GM21737 (cell line): Measurements from ENCODE around the gene ADAM12.

ENCODE experiments used
- ATAC-seq: cut with Tn5 transposase; IDR thresholded peaks from one replicate; pipeline ENCODE4 v1.9.1; 2021; ENCODE audit warnings: mild to moderate bottlenecking, moderate library complexity; ENCODE audit not compliant: unreplicated experiment

ADAM12 gene

DNA sequence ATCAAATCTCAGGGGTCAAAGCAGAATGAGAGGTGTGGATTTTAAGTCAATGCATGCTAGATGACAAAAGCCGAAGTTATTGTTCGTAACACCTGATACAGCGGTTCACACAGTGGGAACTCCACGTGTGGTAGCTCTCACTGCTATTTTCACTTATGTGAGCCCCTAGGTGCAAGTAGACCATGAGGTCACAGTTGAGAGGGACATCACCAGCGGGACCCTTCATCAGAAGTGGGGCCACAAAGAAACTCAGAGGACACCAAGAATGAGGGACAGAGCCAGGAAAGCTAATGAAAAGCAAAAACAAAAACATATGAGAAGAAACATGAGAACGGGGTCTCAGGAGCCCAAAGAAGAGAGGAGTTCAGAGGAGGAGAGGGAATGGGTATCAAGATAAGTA is 63.5 kb downstream of the ADAM12 start:
- no peak for ATAC-seq

DNA sequence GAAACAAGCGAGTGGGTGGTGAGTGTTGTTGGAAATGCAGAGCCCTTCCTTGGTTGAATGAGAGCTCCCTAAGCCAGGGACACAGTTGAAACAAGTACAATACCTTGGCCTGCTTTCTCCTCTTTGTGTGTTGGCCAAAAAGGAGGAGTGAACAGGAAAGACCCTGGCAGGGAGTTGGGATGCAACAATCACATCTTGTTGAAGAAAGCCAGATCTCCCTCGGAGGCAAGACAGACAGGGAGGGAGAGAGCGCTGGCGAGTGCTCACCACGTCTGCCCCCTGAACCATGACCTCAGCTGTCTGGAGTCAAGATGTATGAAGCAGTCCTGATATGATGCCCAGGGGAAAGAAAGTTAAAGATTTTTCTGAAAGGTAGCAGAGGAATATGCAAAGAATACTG is 66.8 kb downstream of the ADAM12 start:
- ATAC-seq = no peak

DNA sequence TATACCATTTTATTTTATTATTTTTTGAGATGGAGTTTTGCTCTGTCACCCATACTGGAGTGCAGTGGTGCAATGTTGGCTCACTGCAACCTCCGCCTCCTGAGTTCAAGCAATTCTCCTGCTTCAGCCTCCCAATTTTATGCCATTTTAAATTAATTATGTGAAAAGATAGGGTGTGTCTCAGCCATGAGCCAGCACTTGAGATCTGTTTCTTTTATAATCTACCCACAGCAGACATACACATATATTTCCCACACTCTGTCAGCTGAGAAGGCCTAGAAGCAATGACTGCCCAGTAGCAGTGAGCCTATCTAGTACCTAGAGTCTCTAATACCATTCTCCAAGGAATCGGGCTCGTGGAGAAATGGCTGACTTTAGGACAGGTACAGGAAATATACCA is 70.5 kb downstream of the ADAM12 start:
- ATAC-seq = no peak

DNA sequence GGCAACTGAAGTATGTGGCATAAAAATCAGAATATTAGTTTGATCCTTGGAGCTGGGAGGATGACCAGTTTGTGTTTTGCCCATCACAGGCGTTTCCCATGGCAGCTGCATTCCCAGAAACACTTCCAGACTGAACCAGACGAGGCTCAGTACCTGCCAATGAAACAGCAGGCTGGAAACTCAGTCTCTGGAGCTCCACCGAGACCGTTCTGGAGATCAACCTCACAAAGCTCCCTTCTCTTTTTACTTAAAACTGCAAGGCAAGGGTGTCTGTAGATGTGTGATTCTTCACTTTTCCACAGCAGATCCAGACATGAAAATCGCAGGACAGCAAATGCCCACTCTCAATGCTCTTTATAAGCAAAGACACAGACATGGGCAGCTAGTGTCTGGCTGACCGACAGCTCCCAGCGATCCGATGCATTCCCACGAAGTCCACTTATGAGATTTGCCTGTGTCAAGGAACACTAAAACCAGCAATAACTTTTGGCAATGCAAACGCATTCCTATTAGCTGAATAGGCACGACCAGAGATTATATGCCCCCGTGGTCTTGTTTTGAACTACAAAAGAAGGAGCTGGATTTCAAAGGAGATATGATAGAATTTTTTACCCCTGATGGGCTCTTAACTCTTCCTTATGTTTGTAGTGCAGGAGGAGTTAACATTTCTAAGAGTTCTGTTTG is 72.6 kb downstream of the ADAM12 start:
- ATAC-seq = no peak

DNA sequence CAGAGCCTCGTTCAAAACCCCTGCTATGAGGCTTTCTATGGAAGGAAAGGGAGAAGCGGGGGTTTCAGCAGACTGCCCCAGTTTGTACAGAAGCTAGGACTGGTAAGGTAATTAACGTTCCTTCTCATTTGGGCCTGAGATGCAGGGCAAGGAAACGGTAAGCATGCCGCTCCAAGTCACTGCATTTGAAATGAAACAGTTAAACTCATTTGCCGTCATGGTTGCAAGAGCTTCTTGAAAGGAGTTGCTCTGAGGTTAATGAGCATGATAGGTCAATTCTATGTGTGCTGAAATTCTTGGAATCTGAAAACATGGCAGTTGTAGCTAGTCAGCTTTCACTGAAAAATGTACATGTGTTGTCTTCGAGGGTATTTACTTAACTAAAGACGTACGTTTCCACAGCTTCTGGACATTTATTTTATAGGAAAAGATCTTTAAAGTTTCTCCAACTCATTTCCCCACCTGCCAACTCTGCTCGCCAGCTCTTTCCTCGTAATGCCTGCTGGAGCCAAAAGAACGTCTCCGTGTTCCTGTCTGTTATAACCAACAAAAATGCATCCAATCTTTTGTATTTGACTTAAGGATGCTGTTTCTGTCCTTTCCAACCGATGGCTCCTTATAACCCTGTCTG is 73.3 kb downstream of the ADAM12 start:
- ATAC-seq = no peak

DNA sequence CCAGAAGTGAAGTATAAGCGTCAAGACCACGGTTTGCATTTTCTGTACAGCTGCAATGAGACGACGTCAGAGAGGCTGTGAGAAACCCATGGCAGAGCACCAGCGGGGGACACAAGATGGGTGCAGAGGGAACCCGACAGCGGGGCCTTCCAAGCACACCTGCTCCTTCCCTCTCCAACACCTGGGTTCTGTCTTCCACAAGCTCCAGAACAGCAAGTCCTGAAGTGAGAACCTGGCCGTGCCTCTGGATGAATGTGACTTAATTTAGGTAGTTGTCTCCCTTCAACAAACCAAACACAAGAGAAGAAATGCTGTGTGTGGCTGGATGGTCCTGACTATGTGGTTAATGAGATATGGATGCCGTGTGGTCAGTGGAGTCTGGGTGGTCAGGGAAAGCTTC is 76.1 kb downstream of the ADAM12 start:
- no peak for ATAC-seq

DNA sequence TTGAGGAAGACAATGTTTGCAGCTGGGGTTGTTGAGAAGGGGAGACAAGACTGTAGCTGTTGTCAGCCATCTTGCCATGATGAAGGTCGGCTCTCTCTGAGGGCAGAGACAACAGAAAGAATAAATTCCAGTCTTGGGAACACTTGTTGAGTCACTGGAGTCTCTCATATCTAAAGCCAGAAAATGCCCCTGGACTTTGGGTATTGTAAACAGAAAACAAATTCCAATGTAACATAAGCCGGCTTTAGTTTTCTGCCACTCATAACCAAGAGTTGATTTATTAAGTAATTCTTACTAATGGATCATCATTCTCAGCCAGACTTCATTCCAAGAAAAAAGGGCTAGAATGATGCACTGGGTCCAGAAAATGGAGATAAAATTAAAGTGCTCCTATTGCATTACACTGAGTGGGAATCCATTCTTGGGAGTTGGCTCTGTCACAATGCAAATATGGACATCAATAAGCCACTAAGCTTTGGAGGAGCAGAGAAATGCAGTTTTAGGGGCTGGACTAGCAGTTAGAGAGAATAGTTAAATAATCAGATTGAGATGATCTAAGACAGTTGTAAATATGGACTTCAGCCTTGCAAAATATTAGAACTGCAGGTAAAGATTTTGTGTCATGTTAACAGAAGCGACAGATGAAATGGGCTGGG is 78.9 kb downstream of the ADAM12 start:
- no peak for ATAC-seq

DNA sequence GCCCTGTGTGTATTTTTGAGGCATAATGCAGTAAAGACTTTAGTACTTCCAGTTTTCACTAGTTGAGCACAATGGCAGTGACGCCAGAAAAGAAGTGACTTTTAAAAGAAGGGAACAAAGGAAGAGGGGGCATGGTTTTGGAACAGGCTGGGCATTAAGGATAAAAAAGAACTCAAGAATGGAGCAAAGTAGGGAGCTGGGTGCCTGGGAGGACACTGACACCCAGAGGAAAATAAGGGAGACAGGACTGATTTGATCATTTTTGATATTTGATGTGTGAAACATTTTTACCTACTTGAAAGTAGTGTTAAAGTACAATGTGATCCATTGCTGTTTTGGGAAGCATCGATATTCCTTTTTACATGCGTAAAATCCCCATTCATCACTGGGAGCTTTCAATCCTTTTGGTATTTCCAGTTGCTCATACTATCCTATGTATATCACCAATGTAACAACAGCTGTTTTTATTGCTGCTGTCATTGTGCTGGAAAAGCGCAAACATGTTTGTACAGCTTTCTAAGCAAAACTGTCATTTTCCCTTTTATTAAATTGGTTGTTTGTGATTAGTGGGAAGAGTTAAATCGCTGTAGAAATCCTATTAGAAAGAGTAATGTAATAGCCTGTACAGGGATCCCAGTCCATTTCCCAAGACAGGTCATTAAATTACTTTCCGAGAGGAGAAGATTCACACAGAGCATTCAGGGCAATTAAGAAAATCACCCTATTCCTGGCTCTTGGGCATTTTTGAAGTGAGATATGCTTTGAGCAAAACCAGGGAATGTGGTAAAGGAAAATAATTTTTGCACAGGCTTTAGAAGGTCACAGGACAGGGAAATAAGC is 85.2 kb downstream of the ADAM12 start:
- no peak for ATAC-seq

DNA sequence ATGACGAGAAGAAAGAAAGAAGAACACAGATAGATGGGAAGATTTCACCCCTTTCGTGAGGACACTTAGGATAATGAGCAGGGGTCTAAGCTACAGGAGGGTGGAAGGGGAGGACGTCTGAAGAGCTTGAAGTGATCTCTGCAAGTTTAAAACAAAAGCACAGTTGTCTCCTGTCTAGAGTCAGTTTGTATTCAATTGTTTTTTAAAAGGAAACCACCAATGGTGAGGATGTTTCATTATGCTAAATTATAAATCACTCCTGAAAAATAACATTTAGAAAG is 85.9 kb downstream of the ADAM12 start:
- no peak for ATAC-seq

DNA sequence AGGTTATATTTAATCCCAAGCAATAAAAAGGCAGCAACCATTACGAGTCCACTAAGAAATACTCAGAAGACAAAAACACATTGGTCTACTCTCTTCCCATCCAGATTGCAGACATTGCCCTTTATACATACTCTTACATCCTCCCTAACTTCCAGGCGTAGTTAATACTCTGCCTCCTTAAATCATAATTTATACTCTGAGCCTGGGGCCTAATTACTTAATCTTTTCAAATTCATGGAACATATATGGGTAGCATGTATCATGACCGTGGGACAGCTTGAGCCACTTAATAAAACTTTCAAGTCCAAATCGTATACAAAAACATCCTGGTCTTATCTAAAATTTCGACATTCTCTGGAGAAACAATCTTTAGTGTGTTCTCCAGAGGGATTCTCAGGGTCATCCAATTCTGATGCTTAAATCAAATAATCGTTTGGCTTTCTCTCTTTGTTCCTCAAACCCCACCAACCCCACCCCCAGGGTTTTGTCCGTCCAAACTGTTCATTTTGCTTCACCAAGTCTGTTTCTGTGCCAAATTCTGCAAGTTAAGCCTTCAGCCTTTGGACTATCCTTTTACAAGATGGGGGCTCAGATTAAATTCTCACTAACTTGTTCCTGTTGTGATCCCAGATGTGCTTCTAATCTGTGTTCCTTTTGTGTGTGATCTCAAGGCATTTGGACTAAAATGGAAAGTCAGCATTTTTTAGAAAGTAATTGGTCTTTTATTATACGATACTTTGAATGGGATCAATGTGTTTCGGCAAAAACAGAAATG is 86.4 kb downstream of the ADAM12 start:
- ATAC-seq = no peak

DNA sequence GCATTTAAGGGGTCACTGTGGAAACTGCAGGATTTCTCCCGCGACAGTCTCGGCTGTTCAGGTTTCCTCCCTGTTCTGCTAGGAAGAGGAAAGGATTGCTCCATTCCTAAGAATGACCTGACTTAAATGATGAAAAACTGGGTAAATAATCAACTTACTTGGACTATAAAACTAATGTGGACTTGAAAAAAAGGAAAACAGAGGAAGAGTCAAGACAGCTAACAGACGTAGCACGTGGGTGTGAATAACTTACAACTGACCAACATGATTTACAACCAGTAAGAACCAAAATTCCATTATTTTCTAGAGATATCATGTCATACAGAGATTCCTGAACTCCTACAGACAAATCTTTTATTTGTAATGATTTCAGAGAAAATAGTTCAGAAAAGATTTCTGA is 93.8 kb downstream of the ADAM12 start:
- no peak for ATAC-seq

DNA sequence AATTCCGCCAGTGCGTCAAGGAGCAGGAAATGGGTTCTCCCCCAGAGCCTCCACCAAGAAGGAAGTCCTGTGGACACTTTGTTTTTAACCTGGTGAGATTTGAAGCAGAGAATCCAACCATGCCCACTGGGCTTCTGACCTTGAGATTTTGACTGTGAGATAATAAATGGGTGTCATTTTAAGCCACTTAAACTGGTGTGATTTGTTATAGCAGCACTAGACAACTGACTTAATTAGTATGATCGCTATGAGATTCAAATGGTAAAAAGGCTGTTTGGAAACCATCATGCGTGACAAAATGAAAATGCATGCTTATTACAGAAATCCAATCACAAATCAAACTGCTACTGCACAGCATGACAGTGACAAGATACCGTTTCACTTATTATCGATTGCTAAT is 98.0 kb downstream of the ADAM12 start:
- ATAC-seq = no peak

DNA sequence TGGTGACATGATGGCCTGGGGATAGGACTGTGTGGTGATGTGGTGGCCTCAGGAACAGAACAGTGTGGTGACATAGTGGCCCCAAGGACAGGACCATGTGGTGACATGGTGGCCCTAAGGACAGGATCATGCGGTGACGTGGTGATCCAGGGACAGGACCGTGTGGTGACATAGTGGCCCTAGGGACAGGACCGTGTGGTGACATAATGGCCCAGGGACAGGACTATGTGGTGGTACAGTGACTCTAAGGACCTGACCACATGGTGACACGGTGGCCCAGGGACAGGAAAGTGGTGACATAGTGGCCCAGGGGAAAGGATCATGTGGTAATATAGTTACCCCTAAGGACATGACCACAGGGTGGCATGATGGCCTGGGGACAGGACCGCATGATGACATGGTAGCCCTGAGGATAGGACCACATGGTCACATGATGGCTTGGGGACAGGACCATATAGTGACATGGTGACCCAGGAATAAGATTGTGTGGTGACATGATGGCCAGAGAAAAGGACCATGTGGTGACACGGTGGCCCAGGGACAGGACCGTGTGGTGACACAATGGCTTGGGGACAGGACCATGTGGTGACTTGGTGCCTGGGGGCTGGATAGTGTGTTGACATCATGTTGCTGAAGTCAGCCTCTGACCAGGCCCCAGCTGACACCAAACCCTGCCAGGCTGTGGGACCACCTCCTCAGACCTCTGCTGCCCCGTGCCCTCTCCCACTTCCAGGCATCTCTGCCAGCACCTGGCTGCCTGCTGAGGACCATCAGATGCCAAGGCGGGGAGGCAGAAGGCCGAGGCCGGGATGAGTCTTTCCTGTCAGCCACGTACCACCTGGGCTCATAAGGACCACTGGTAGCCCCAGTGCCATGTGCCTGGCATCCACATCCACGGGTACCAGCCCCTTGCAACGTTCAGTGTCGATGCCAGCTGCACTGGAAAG is 99.5 kb downstream of the ADAM12 start:
- ATAC-seq = no peak

DNA sequence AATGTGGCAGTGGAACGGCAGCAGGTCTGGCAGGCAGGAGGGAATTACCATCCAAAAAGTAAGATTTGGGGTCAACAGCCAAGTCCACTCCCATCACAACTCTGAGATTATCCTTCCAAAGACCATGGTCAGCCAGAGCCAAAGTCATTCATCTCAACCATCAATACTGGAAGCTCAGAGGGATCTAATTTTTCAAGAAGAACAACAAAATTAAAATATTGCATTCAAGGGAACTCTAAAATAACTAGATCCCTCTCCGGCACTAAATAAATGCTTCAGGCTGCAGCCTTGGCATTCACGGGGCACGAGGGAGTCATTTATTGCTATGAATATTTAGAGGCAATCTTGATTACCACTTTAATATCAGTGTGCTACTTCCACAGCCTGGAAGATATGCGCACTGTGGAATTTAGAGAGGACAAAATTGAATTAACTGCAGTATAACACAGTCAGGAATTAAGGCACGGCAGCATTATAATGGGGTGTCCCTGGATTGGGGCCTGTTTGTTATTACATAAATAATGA is 102.0 kb downstream of the ADAM12 start:
- ATAC-seq = no peak

DNA sequence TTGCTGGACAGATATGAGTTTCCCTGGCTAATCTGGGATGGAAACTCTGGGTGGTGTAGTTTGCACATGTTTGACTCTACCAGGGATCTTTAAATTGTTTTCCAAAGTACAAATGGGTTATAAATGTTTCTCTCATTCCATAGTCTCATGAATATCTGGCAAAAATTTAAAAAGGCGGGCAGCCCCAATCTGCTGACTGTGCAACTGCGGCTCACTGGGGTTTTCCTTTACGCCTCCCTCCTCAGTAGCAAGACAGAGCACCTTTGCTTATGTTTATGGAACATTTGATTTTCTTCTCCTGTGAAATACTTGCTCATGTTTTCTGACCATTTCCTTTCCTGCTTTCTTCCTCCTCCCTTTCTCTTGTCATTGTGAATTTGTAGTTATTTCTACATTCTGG is 105.0 kb downstream of the ADAM12 start:
- no peak for ATAC-seq

DNA sequence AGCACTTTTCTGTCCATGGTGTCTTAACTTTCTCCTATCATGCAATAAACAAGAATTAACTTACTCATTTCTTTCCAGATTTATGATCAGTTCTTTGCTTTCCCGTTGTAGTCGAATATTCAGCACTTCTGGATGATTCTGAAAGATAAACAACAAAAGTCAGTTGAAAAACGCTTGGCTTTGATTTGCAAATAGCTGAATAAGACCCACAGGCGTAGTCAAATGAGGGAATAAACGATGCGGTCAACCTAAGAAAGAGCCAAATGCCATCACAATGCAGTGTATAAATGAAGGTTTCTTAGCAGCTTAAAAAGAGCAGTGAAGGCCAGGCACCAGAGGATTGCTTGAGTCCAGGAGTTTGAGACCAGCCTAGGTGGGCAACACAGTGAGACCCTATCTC is 109.4 kb downstream of the ADAM12 start:
- ATAC-seq = no peak

DNA sequence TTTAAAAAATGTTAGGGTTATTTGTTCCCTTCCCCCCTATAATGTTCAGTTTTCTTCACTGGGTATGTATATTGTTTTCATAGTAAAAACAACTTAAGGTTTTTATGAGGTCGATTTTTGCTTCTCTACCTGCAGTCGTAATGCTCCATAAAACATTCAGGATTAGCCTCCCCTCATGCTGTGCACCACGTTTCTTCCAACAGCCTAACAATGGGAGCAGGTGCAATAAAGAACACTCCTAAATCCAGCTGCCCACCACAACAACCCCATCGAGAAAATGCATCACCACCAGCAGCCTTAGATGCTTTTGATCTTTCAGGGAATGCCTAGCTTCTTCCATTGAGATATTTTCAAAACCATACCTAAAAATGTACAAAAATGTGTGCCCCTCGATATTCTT is 111.1 kb downstream of the ADAM12 start:
- ATAC-seq = no peak

DNA sequence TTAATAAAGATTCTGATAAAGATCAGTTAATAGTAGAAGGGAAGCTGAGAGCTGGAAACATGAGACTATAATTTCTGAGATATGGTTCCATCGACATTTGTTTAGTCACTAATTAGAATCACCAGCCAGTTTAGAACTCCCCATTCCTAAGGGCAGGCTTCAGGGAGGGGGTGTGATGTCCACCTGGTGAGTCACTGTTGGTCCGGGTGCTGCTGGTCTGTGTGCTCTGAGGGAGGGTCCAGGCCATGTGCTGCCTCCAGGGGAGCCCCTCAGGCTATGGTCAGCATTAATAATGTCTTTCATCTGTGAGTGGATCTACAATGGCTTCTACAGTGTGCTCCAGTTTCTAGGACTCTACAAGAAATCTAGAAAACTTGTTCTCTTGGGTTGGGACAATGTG is 115.8 kb downstream of the ADAM12 start:
- ATAC-seq = no peak

DNA sequence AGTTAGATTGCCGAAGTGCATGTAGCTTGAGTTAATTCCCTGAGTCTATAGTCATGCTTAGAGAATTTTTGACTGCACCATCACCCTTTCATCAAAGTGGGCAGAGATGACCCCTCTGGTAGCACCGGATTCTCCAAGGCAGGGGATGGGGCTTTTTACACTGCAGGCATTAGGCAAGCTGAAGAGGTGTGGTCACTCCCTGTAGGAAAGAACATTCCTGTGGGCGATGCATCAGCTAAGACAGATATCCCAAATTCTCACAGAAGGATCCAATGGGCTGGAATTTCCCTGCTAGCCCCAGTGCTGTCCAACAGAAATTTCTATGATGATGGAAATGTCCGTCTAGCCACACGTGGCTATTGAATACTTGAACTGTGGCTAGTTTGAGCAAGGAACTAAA is 118.2 kb downstream of the ADAM12 start:
- ATAC-seq = no peak
